Adrenal gland (tissue), 12 donors: ENCODE results near the gene RPL36AL. TPM values are rescaled to one million over a fixed set of nuclear protein-coding genes. Genes with fewer than 3 reads are reported as not detected.
A peak's percentile ranks its signal among the peaks of the same experiment; 100 is the strongest.
"Not testable (repeated sequence)": the region's sequence is repeated elsewhere in the genome, so short reads cannot be mapped to it uniquely, and the experiment has no call there.

ENCODE experiments used
- DNase-seq, 7 donors: peaks; one replicate each; pipeline ENCODE4 v3.0.0-alpha.2; 2019 to 2020
- H3K27ac ChIP-seq, 5 donors: fragments of 200-600 bp; sonication (generic) in 4 of 5; 1 replicate in 3 of 5; 2 replicates in 2 of 5; pipeline versions ENCODE4 v1.5.1 to v1.8.0; 2016 to 2020; ENCODE audit warnings: mild to moderate bottlenecking in 1 of 5
- H3K27me3 ChIP-seq: fragments of 200-600 bp; 2 replicates; pipeline ENCODE4 v1.8.0; 2021
- H3K36me3 ChIP-seq, 2 donors: fragments of 200-600 bp; replicated peaks in 1 of 2; 1 replicate in 1 of 2; 2 replicates in 1 of 2; pipeline versions ENCODE4 v1.5.1 to v1.8.0; 2018 to 2022
- H3K4me1 ChIP-seq, 2 donors: fragments of 200-600 bp; replicated peaks in 1 of 2; 1 replicate in 1 of 2; 2 replicates in 1 of 2; pipeline versions ENCODE4 v1.5.1 to v1.8.0; 2018 to 2021
- H3K4me3 ChIP-seq, 4 donors: fragments of 200-600 bp; sonication (generic) in 3 of 4; one replicate each; pipeline ENCODE4 v1.5.1; 2016 to 2018
- H3K9me3 ChIP-seq, 3 donors: fragments of 200-600 bp; sonication (generic) in 1 of 3; replicated peaks in 1 of 3; 1 replicate in 2 of 3; 2 replicates in 1 of 3; pipeline versions ENCODE4 v1.5.1 to v1.8.0; 2016 to 2021
- POLR2A ChIP-seq, 2 donors: fragments of 450-650 bp; IDR thresholded peaks; one replicate each; pipeline ENCODE4 v1.6.1; 2017; ENCODE audit warnings: antibody characterized with exemption in 2 of 2, mild to moderate bottlenecking in 2 of 2, moderate library complexity in 1 of 2
- WGBS, 4 donors: extraction: QIAGEN DNeasy Blood & Tissue Kit in 2 of 4; methylation state at CpG; one replicate each; pipeline versions ENCODE4 v1.1.5 to v1.1.7; 2013 to 2017; 5-methylcytosine and 5-hydroxymethylcytosine counted together
- intact Hi-C, 2 donors: fragments of 100-400 bp; cut with DNase I; formaldehyde crosslinking; loops; one replicate each; pipeline versions ENCODE4 v1.14.1 to v1.15.0; 2022 to 2023
- polyA plus RNA-seq, 3 donors: library from polyadenylated mRNA; stranded (reverse); fragments of 200-250 nt in 2 of 3; fragments of 350-450 nt in 1 of 3; fragmentation: Illumina TruSeq in 1 of 3; extraction: RNeasy Lipid Tissue Mini Kit (QIAGEN cat#74804) in 1 of 3; gene quantifications; one replicate each; pipeline ENCODE4 v1.2.3, GENCODE V29; 2013 to 2014
- total RNA-seq, 9 donors: library from RNA; depleted of rRNA in 4 of 9; stranded (reverse); fragments of >200 nt in 4 of 9; fragments of 120-200 nt in 1 of 9; fragmentation: NEBNext Ultra II Directional in 1 of 9; extraction: Animal tissue kit (Norgen Biotek cat#: 25700) in 1 of 9; gene quantifications; one replicate each; pipeline versions ENCODE4 v1.1.0 to v1.2.4, GENCODE V29; 2013 to 2023
- TF ChIP-seq, protein P1 (sequence below), 6 experiments: fragments of 450-650 bp in 4 of 6; fragments of 200-600 bp in 2 of 6; sonication (generic) in 1 of 6; IDR thresholded peaks; 1 replicate in 5 of 6; 2 replicates in 1 of 6; pipeline versions ENCODE4 v1.5.1 to v1.8.0; 2016 to 2021; ENCODE audit warnings: antibody characterized with exemption in 6 of 6, mild to moderate bottlenecking in 2 of 6, moderate library complexity in 1 of 6
- donor health status: healthy with polysubstance abuse.
- donor health status: Bipolar disorder and iron deficiency.
- donor health status: DM: yes; HTN: yes; CAD: no.
- donor health status: DM: no; HTN: no; CAD: no.
- donor health status: DM: no; HTN: no; CAD: no.
- donor health status: DM: yes; HTN: yes; CAD: no.

The RPL36AL gene
- total and polyA plus RNA-seq, 12 donors = 191 to 705 (median 279) TPM

DNA sequence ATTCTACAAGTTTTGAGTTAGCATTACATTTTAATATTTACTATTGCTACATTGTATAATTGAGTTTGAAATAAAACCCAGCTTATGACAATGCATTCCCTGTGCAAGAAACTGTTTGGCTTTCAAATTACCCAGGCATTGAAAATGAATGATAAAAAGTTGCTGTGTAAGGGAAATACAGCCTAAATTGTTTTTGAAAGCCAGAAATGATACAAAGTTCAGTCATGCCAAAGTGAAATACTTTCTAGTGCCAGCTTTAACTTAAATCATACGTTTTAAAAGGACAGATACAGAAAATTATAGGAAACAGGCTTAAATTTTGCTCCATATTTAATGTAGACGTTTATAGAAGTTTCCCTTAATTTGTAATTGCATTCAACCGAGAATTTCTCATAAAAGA lies 3.0 kb upstream of the RPL36AL start:
- Histone ChIP-seq H3K27me3 (no peaks in the 10 kb centered on the region), H3K36me3 (peaks cover 0 to 16% of the 10 kb centered on the region in 2 donors), H3K4me1 (peaks cover 18 to 52% of the 10 kb centered on the region in 2 donors), H3K4me3 (no peak overlapping the region), H3K9me3 (no peaks in the 10 kb centered on the region), H3K27ac (no peak overlapping the region)
- 46 to 64% (median 52%) methylated on average over 3 of the region's 3 CpGs for WGBS, 4 donors
- DNase-seq = no peak
- TF ChIP-seq, protein P1, sequence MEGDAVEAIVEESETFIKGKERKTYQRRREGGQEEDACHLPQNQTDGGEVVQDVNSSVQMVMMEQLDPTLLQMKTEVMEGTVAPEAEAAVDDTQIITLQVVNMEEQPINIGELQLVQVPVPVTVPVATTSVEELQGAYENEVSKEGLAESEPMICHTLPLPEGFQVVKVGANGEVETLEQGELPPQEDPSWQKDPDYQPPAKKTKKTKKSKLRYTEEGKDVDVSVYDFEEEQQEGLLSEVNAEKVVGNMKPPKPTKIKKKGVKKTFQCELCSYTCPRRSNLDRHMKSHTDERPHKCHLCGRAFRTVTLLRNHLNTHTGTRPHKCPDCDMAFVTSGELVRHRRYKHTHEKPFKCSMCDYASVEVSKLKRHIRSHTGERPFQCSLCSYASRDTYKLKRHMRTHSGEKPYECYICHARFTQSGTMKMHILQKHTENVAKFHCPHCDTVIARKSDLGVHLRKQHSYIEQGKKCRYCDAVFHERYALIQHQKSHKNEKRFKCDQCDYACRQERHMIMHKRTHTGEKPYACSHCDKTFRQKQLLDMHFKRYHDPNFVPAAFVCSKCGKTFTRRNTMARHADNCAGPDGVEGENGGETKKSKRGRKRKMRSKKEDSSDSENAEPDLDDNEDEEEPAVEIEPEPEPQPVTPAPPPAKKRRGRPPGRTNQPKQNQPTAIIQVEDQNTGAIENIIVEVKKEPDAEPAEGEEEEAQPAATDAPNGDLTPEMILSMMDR (IDR thresholded peaks at IDR 0.05) = no peak
- TF ChIP-seq POLR2A (IDR thresholded peaks at IDR 0.05) = no peak
- intact Hi-C loops = no loop called here

DNA sequence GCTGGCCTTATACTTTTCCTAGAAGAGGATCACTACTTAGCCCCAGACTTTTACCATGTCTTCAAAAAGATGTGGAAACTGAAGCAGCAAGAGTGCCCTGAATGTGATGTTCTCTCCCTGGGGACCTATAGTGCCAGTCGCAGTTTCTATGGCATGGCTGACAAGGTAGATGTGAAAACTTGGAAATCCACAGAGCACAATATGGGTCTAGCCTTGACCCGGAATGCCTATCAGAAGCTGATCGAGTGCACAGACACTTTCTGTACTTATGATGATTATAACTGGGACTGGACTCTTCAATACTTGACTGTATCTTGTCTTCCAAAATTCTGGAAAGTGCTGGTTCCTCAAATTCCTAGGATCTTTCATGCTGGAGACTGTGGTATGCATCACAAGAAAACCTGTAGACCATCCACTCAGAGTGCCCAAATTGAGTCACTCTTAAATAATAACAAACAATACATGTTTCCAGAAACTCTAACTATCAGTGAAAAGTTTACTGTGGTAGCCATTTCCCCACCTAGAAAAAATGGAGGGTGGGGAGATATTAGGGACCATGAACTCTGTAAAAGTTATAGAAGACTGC lies 1.7 kb upstream of the RPL36AL start:
- Histone ChIP-seq H3K27me3 (no peaks in the 10 kb centered on the region), H3K4me3 (peak overlapping the region in 2 of 4 donors; percentile 65 to 70), H3K36me3 (peaks cover 0 to 25% of the 10 kb centered on the region in 2 donors), H3K4me1 (peaks cover 18 to 53% of the 10 kb centered on the region in 2 donors), H3K9me3 (no peaks in the 10 kb centered on the region), H3K27ac (peak overlapping the region in 4 of 5 donors; percentile 15 to 97 (median 92))
- no peak for DNase-seq
- intact Hi-C loops = no loop called here
- 9 to 54% (median 37%) methylated on average over 3 of the region's 3 CpGs for WGBS, 4 donors
- TF ChIP-seq POLR2A (IDR thresholded peaks at IDR 0.05) = no peak
- TF ChIP-seq, protein P1 (IDR thresholded peaks at IDR 0.05) = no peak

DNA sequence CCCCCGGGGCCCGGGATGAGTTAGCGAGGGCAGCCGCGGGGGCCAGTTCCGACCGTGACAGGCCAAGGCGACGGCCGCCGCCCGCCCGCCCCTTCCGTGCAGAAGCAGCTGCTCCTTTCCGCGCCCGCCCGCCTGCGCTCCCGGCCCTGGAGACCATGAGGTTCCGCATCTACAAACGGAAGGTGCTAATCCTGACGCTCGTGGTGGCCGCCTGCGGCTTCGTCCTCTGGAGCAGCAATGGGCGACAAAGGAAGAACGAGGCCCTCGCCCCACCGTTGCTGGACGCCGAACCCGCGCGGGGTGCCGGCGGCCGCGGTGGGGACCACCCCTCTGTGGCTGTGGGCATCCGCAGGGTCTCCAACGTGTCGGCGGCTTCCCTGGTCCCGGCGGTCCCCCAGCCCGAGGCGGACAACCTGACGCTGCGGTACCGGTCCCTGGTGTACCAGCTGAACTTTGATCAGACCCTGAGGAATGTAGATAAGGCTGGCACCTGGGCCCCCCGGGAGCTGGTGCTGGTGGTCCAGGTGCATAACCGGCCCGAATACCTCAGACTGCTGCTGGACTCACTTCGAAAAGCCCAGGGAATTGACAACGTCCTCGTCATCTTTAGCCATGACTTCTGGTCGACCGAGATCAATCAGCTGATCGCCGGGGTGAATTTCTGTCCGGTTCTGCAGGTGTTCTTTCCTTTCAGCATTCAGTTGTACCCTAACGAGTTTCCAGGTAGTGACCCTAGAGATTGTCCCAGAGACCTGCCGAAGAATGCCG lies 872 bp upstream of the RPL36AL start:
- H3K36me3 ChIP-seq = peaks cover 0 to 25% of the 10 kb centered on the region in 2 donors
- no peak for TF ChIP-seq POLR2A (IDR thresholded peaks at IDR 0.05)
- TF ChIP-seq, protein P1 (IDR thresholded peaks at IDR 0.05) = no peak
- no peaks in the 10 kb centered on the region for H3K27me3 ChIP-seq
- peak; percentile 58 to 85 (median 69) for DNase-seq
- H3K27ac ChIP-seq = peak overlapping the region; percentile 91 to 97 (median 93)
- H3K4me1 ChIP-seq = peaks cover 18 to 53% of the 10 kb centered on the region in 2 donors
- H3K9me3 ChIP-seq = no peaks in the 10 kb centered on the region
- 2 to 31% (median 5%) methylated on average over 5 to 65 of the region's 65 CpGs for WGBS, 4 donors
- peak overlapping the region; percentile 65 to 92 (median 70) for H3K4me3 ChIP-seq
- intact Hi-C loops = no loop called here

DNA sequence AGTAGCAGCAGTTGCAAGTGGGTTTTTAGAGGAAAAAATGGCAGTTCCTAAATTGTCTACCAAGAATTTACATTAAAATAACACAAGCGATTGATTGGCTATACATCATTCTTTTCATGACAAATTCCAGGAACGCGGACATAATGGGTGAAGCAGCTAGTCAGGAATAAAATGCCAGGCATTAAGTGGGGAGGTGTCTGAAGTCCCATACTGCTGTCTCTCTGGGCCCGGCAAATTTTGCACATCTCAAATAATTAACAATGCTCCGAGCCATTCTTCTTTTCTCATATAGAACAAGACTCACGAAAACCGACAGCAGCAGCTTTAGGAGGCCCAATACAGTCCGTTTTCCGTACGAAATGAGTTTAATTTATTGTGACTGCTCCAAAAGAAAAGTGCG lies 696 bp downstream of the RPL36AL start:
- Histone ChIP-seq H3K27ac (peak overlapping the region; percentile 91 to 97 (median 93)), H3K36me3 (peaks cover 0 to 15% of the 10 kb centered on the region in 2 donors), H3K4me1 (peaks cover 18 to 53% of the 10 kb centered on the region in 2 donors), H3K27me3 (no peaks in the 10 kb centered on the region), H3K9me3 (no peaks in the 10 kb centered on the region), H3K4me3 (peak overlapping the region; percentile 65 to 92 (median 72))
- no peak for DNase-seq
- no peak for TF ChIP-seq POLR2A (IDR thresholded peaks at IDR 0.05)
- TF ChIP-seq, protein P1 (IDR thresholded peaks at IDR 0.05) = no peak
- 0 to 1% (median 1%) methylated on average over 11 of the region's 11 CpGs for WGBS, 4 donors
- intact Hi-C loops = no loop called here

DNA sequence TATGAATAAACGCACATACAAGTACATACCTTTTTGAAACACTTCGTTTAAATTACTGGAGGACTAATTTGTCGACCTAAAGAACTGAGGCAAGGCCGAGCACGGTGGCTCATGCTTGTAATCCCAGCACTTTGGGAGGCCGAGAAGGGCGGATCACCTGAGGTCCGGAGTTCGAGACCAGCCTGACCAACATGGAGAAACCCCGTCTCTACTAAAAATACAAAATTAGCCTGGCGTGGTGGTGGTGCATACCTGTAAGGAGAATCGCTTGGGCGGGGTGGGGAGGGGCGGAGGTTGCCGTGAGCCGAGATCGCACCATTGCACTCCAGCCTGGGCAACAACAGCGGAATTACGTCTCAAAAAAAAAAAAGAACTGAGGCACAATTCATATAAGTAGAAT lies 1.2 kb downstream of the RPL36AL start:
- Histone ChIP-seq H3K27ac (peak overlapping the region in 1 of 5 donors; percentile 97), H3K4me1 (peaks cover 18 to 50% of the 10 kb centered on the region in 2 donors), H3K36me3 (peaks cover 0 to 15% of the 10 kb centered on the region in 2 donors), H3K4me3 (peak overlapping the region in 2 of 4 donors; percentile 65 to 70)
- H3K9me3 ChIP-seq, intact Hi-C loops, H3K27me3 ChIP-seq, DNase-seq: not testable (repeated sequence)
- WGBS, 4 donors = 54 to 69% (median 60%) methylated on average over 14 to 19 of the region's 19 CpGs
